ENCODE measurements around the gene CTNNAL1. TPM values are rescaled to one million over a fixed set of nuclear protein-coding genes. Genes with fewer than 3 reads are reported as not detected.

The CTNNAL1 gene
- polyA plus RNA-seq, 1 experiment, result 82.7 TPM

Small RNA genes lying within 50 kb of the gene (small RNA-seq; reads per million reads assigned to genes)
- gene MIR32 (ENCODE audit: insufficient read length, low read depth) (277 reads per million, percentile 92 among the genes with 10 or more reads in this experiment), gene RF00019 (ENCODE audit: insufficient read length, low read depth) (not detected)

Other genes with a start within 250 kb of the CTNNAL1 start
- not detected in 2 replicates for gene ACTL7B, start 157.5 kb downstream of the CTNNAL1 start, polyA plus RNA-seq (2011; rRNA removed)
- not detected in 2 replicates for gene ACTL7A, start 151.2 kb downstream of the CTNNAL1 start, polyA plus RNA-seq (2011; rRNA removed)
- 29.9 and 30.0 TPM in 2 replicates for gene ELP1, start 79.4 kb downstream of the CTNNAL1 start, polyA plus RNA-seq (2011; rRNA removed)
- 17.6 and 24.5 TPM in 2 replicates for gene ABITRAM, start 79.1 kb downstream of the CTNNAL1 start, polyA plus RNA-seq (2011; rRNA removed)
- 36.1 and 42.0 TPM in 2 replicates for gene TMEM245, start 106.4 kb upstream of the CTNNAL1 start, polyA plus RNA-seq (2011; rRNA removed)
- 0.10 and 0.14 TPM in 2 replicates for gene FRRS1L, start 153.8 kb upstream of the CTNNAL1 start, polyA plus RNA-seq (2011; rRNA removed)

Data from AG04450 (cell line).